GM19328 (cell line): ENCODE results near the gene TRAK1.

ENCODE experiments used
- ATAC-seq: cut with Tn5 transposase; IDR thresholded peaks from one replicate; pipeline ENCODE4 v1.9.1; 2021; ENCODE audit warnings: mild to moderate bottlenecking, moderate library complexity; ENCODE audit not compliant: unreplicated experiment

Gene TRAK1

GRCh38 chr3:42090973-42091731, at the start of gene TRAK1:
Gene TRAK1 (plus strand): TSS chr3:42091357. CDS start chr3:42091470, 113 bp downstream.
- ATAC-seq = no peak

- ATAC-seq = no peak
Measured at GRCh38 chr3:42042747-42043098, 48.4 kb upstream of the TRAK1 start.

- no peak for ATAC-seq
Measured at GRCh38 chr3:42043099-42043813, 47.9 kb upstream of the TRAK1 start.

GRCh38 chr3:42045708-42046243, 45.4 kb upstream of the TRAK1 start:
- ATAC-seq = no peak

- peak; percentile 41 for ATAC-seq
Measured at GRCh38 chr3:42048526-42048925, 42.6 kb upstream of the TRAK1 start.

- ATAC-seq = no peak
Measured at GRCh38 chr3:42050126-42050525, 41.0 kb upstream of the TRAK1 start.

GRCh38 chr3:42051384-42052131, 39.6 kb upstream of the TRAK1 start:
- ATAC-seq = no peak

GRCh38 chr3:42052132-42052483, 39.0 kb upstream of the TRAK1 start:
- ATAC-seq = peak; percentile 56

GRCh38 chr3:42052484-42053351, 38.4 kb upstream of the TRAK1 start:
- ATAC-seq = no peak

- no peak for ATAC-seq
Measured at GRCh38 chr3:42053476-42053875, 37.7 kb upstream of the TRAK1 start.

GRCh38 chr3:42055291-42055690, 35.9 kb upstream of the TRAK1 start:
- no peak for ATAC-seq

- no peak for ATAC-seq
Measured at GRCh38 chr3:42056840-42057239, 34.3 kb upstream of the TRAK1 start.

- peak; percentile 87 for ATAC-seq
Measured at GRCh38 chr3:42057561-42058211, 33.5 kb upstream of the TRAK1 start.

- ATAC-seq = no peak
Measured at GRCh38 chr3:42061025-42061712, 30.0 kb upstream of the TRAK1 start.

- no peak for ATAC-seq
Measured at GRCh38 chr3:42061713-42062380, 29.3 kb upstream of the TRAK1 start.

GRCh38 chr3:42062464-42062863, 28.7 kb upstream of the TRAK1 start:
- no peak for ATAC-seq

GRCh38 chr3:42063888-42064287, 27.3 kb upstream of the TRAK1 start:
- no peak for ATAC-seq

- ATAC-seq = no peak
Measured at GRCh38 chr3:42066516-42067181, 24.5 kb upstream of the TRAK1 start.
